ENCODE data around the gene CPT1B.

CPT1B gene

GRCh38 chr22:50584106-50585096, 6.2 kb upstream of the CPT1B start:
- DNase-seq: no peak

GRCh38 chr22:50583294-50583861, 5.2 kb upstream of the CPT1B start:
- DNase-seq: peak; percentile 3

GRCh38 chr22:50582493-50583293, 4.5 kb upstream of the CPT1B start, which contains the start of gene CHKB:
TSS of gene CHKB (minus strand) at chr22:50582849. CDS start at chr22:50582781, 68 bp downstream.
- peak; percentile 99 for DNase-seq

GRCh38 chr22:50581950-50582492, 3.8 kb upstream of the CPT1B start:
- DNase-seq: peak; percentile 50

- no peak for DNase-seq
These were observed 3.1 kb upstream of the CPT1B start for GRCh38 chr22:50581031-50581949.

GRCh38 chr22:50579752-50580151, 1.5 kb upstream of the CPT1B start:
- no peak for DNase-seq

- DNase-seq: peak; percentile 2
These were observed 616 bp upstream of the CPT1B start for GRCh38 chr22:50578776-50579310.

GRCh38 chr22:50577697-50577986, 585 bp downstream of the CPT1B start:
- DNase-seq: peak; percentile 3

- DNase-seq: peak; percentile 12
These were observed 1.2 kb downstream of the CPT1B start for GRCh38 chr22:50576806-50577696.

- DNase-seq: peak; percentile 71
These were observed 2.2 kb downstream of the CPT1B start for GRCh38 chr22:50576070-50576469.

- DNase-seq: no peak
These were observed 2.7 kb downstream of the CPT1B start for GRCh38 chr22:50575426-50575941.

- DNase-seq: no peak
These were observed 3.9 kb downstream of the CPT1B start for GRCh38 chr22:50574383-50574755.

GRCh38 chr22:50573491-50574382, 4.5 kb downstream of the CPT1B start:
- DNase-seq: no peak

GRCh38 chr22:50572965-50573364, 5.3 kb downstream of the CPT1B start:
- DNase-seq: no peak

- DNase-seq: no peak
These were observed 6.7 kb downstream of the CPT1B start for GRCh38 chr22:50571264-50572175.

GRCh38 chr22:50570861-50571260, 7.4 kb downstream of the CPT1B start:
- DNase-seq: no peak

- no peak for DNase-seq
These were observed 8.2 kb downstream of the CPT1B start for GRCh38 chr22:50569896-50570535.

GRCh38 chr22:50569041-50569459, 9.2 kb downstream of the CPT1B start:
- no peak for DNase-seq

Data from eye (tissue), 1 donor.